Common myeloid progenitor, CD34-positive (primary cell): ENCODE measurements around the gene GPATCH2.

ENCODE experiments used
- CTCF ChIA-PET: fragments of 350-600 bp; sonication (Branson Sonifier 250); formaldehyde crosslinking; loops from one replicate; lab custom pipeline; 2021; ENCODE audit warnings: antibody characterized with exemption; lab: Charles Lee
- POLR2A ChIA-PET: fragments of 350-600 bp; sonication (Branson Sonifier 250); formaldehyde crosslinking; loops from one replicate; lab custom pipeline; 2021; ENCODE audit warnings: antibody characterized with exemption; lab: Charles Lee
- DNase-seq, 3 donors: peaks; one replicate each; pipeline versions ENCODE4 v3.0.0 to v3.0.0-alpha.2; 2013
- H3K27ac ChIP-seq, 2 experiments: 1 replicate in 1 of 2; 2 replicates in 1 of 2; pipeline ENCODE4 v1.7.0; 2013; ENCODE audit warnings: inconsistent platforms in 2 of 2, low read length in 2 of 2, mild to moderate bottlenecking in 2 of 2, low read depth in 1 of 2, moderate library complexity in 1 of 2; ENCODE audit not compliant: severe bottlenecking in 2 of 2, insufficient read depth in 1 of 2, poor library complexity in 1 of 2
- H3K27me3 ChIP-seq, 5 experiments: replicated peaks in 2 of 5; 1 replicate in 3 of 5; 2 replicates in 2 of 5; pipeline versions ENCODE4 v1.6.1 to v1.7.0; 2013; ENCODE audit warnings: low read length in 4 of 5, mild to moderate bottlenecking in 2 of 5, moderate library complexity in 2 of 5, inconsistent platforms in 1 of 5; ENCODE audit not compliant: insufficient read depth in 5 of 5, control insufficient read depth in 4 of 5
- H3K36me3 ChIP-seq, 4 experiments: 1 replicate in 2 of 4; 2 replicates in 2 of 4; pipeline versions ENCODE4 v1.6.1 to v1.7.0; 2013; ENCODE audit warnings: low read length in 3 of 4, control low read depth in 1 of 4, mild to moderate bottlenecking in 1 of 4; ENCODE audit not compliant: control insufficient read depth in 4 of 4, insufficient read depth in 4 of 4
- H3K4me1 ChIP-seq, 4 experiments: 1 replicate in 3 of 4; 2 replicates in 1 of 4; pipeline versions ENCODE4 v1.6.1 to v1.7.1; 2013; ENCODE audit warnings: low read length in 3 of 4, mild to moderate bottlenecking in 3 of 4, control low read depth in 1 of 4, inconsistent platforms in 1 of 4, moderate library complexity in 1 of 4; ENCODE audit not compliant: control insufficient read depth in 4 of 4, insufficient read depth in 4 of 4; ENCODE audit errors: control extremely low read depth in 1 of 4
- H3K4me3 ChIP-seq, 7 experiments: 1 replicate in 4 of 7; 2 replicates in 3 of 7; pipeline versions ENCODE4 v1.5.1 to v1.7.0; 2013; ENCODE audit warnings: mild to moderate bottlenecking in 7 of 7, low read length in 6 of 7, moderate library complexity in 6 of 7, inconsistent platforms in 2 of 7, low read depth in 2 of 7, control low read depth in 1 of 7; ENCODE audit not compliant: insufficient read depth in 4 of 7, control insufficient read depth in 1 of 7; ENCODE audit errors: extremely low read depth in 1 of 7
- H3K9me3 ChIP-seq, 5 experiments: 1 replicate in 4 of 5; 2 replicates in 1 of 5; pipeline versions ENCODE4 v1.6.1 to v1.7.1; 2013; ENCODE audit warnings: low read length in 4 of 5, mild to moderate bottlenecking in 2 of 5, inconsistent platforms in 1 of 5, low read depth in 1 of 5, moderate library complexity in 1 of 5; ENCODE audit not compliant: control insufficient read depth in 4 of 5, insufficient read depth in 2 of 5; ENCODE audit errors: control extremely low read depth in 1 of 5
- WGBS: methylation state at CpG from one replicate; pipeline ENCODE4 v1.1.5; 2013; ENCODE audit not compliant: insufficient coverage; 5-methylcytosine and 5-hydroxymethylcytosine counted together

GPATCH2 gene

GRCh38 chr1:217407534-217408001 lies 223.3 kb downstream of the GPATCH2 start:
- DNase-seq = no peak
- POLR2A ChIA-PET = no interaction called here
- Histone ChIP-seq H3K4me3 (no peak overlapping the region), H3K9me3 (no peaks in the 10 kb centered on the region), H3K27me3 (no peaks in the 10 kb centered on the region), H3K27ac (no peak overlapping the region), H3K4me1 (no peaks in the 10 kb centered on the region), H3K36me3 (no peaks in the 10 kb centered on the region)
- 96% methylated on average over 9 of the region's 9 CpGs for WGBS
- CTCF ChIA-PET = no interaction called here

- no peak for DNase-seq
- Histone ChIP-seq H3K4me1 (no peaks in the 10 kb centered on the region), H3K27ac (no peak overlapping the region), H3K4me3 (no peak overlapping the region), H3K9me3 (no peaks in the 10 kb centered on the region), H3K27me3 (no peaks in the 10 kb centered on the region), H3K36me3 (no peaks in the 10 kb centered on the region)
- WGBS = 67% methylated on average over 4 of the region's 8 CpGs
- POLR2A ChIA-PET = no interaction called here
- CTCF ChIA-PET = no interaction called here
These were observed 227.7 kb downstream of the GPATCH2 start for GRCh38 chr1:217403026-217403720.

GRCh38 chr1:217402301-217402700 lies 228.6 kb downstream of the GPATCH2 start:
- 83% methylated on average over 1 of the region's 2 CpGs for WGBS

GRCh38 chr1:217393896-217394295 lies 237.0 kb downstream of the GPATCH2 start:
- ChIA-PET CTCF (no interaction called here), POLR2A (no interaction called here)
- 83% methylated on average over 1 of the region's 1 CpG for WGBS
- no peaks in the 10 kb centered on the region for H3K9me3 ChIP-seq
- H3K27ac ChIP-seq = no peak overlapping the region
- H3K36me3 ChIP-seq = no peaks in the 10 kb centered on the region
- no peaks in the 10 kb centered on the region for H3K4me1 ChIP-seq
- DNase-seq = no peak
- no peak overlapping the region for H3K4me3 ChIP-seq
- H3K27me3 ChIP-seq = peaks cover 0 to 6% (median 0%) of the 10 kb centered on the region in 5 experiments

More at GRCh38 chr1:217402301-217402700, 228.6 kb downstream of the GPATCH2 start:
- Histone ChIP-seq H3K4me1 (no peaks in the 10 kb centered on the region), H3K27ac (no peak overlapping the region), H3K9me3 (no peaks in the 10 kb centered on the region), H3K4me3 (no peak overlapping the region), H3K36me3 (no peaks in the 10 kb centered on the region), H3K27me3 (no peaks in the 10 kb centered on the region)
- ChIA-PET CTCF (no interaction called here), POLR2A (no interaction called here)
- DNase-seq = no peak

GRCh38 chr1:217392441-217392840 lies 238.4 kb downstream of the GPATCH2 start:
- DNase-seq = no peak
- ChIA-PET POLR2A (no interaction called here), CTCF (no interaction called here)
- H3K27me3 ChIP-seq = peaks cover 0 to 6% (median 0%) of the 10 kb centered on the region in 5 experiments
- no peak overlapping the region for H3K27ac ChIP-seq
- no peak overlapping the region for H3K4me3 ChIP-seq
- no peaks in the 10 kb centered on the region for H3K9me3 ChIP-seq
- WGBS = 100% methylated on average over 2 of the region's 3 CpGs
- no peaks in the 10 kb centered on the region for H3K4me1 ChIP-seq
- H3K36me3 ChIP-seq = no peaks in the 10 kb centered on the region

DNA sequence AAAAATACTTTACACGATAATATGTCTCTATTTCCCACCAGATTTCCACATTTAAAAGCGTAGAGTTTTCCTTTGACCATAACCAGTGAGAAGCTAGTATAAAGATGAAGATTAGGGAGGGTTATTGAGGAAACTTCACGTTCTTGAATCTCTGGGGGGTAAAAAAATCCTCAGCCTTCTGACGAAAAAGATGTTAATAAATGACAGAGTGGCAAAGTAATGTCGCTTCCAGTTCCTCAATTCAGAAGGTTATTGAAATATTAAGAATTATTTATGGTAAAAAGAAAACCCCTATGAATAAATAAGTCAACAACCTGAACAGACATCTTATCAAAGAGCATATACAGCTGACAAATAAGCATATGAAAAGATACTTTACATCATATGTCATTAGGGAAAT lies 241.0 kb downstream of the GPATCH2 start:
- Histone ChIP-seq H3K27ac (no peak overlapping the region), H3K4me1 (no peaks in the 10 kb centered on the region), H3K4me3 (no peak overlapping the region), H3K36me3 (no peaks in the 10 kb centered on the region), H3K27me3 (peaks cover 0 to 2% (median 0%) of the 10 kb centered on the region in 5 experiments), H3K9me3 (no peaks in the 10 kb centered on the region)
- WGBS = 40% methylated on average over 1 of the region's 5 CpGs
- no peak for DNase-seq
- ChIA-PET POLR2A (no interaction called here), CTCF (no interaction called here)

DNA sequence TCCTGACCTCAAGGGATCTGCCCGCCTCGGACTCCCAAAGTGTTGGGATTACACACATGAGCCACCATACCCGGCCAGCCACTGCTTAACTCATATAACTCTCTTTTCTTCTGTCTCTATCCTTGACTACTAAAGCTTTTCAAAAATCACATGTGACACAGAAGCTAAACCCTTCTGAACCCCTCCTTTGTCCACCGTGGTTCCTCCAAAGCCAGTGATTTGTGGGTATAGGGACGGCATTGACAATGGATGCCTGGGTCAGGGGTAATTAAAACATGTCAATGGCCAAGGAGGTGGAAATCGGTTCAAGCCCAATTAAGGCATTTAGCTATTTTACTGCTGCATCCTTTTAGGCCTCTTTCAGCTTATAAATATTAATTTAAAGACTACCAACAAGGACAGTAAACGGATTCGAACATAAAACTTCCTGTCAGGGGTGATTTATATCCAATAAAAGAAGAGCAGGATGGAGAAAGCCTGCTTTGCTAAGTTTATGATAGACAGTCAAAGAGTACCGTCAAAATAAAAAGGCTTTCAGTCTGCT lies 242.3 kb downstream of the GPATCH2 start:
- H3K9me3 ChIP-seq = no peaks in the 10 kb centered on the region
- H3K27me3 ChIP-seq = peaks cover 0 to 2% (median 0%) of the 10 kb centered on the region in 5 experiments
- H3K4me1 ChIP-seq = no peaks in the 10 kb centered on the region
- H3K27ac ChIP-seq = no peak overlapping the region
- H3K36me3 ChIP-seq = no peaks in the 10 kb centered on the region
- no peak for DNase-seq
- 82% methylated on average over 7 of the region's 9 CpGs for WGBS
- POLR2A ChIA-PET = no interaction called here
- no peak overlapping the region for H3K4me3 ChIP-seq
- CTCF ChIA-PET = no interaction called here
